H1 (cell line): ENCODE results near the gene ARHGEF10L. TPM values are rescaled to one million over a fixed set of nuclear protein-coding genes. Genes with fewer than 3 reads are reported as not detected.

Experiments used
- CBX8 ChIP-seq: fragments of 300-800, 300-1000 bp; sonication (generic); IDR thresholded peaks from 2 replicates; pipeline ENCODE4 v1.7.1; 2016; ENCODE audit warnings: low read depth, low read length, borderline replicate concordance
- KDM4A ChIP-seq: IDR thresholded peaks from one replicate; pipeline ENCODE4 v1.7.1; 2012; ENCODE audit warnings: low read depth, mild to moderate bottlenecking, moderate library complexity, low read length, inconsistent platforms; ENCODE audit not compliant: severe bottlenecking
- TAF1 ChIP-seq: IDR thresholded peaks from 2 replicates; pipeline ENCODE4 v1.6.1; 2011; ENCODE audit warnings: mild to moderate bottlenecking, low read depth, low read length
- YY1 ChIP-seq: IDR thresholded peaks from 2 replicates; pipeline ENCODE4 v1.6.1; 2011; ENCODE audit warnings: low read depth, mild to moderate bottlenecking, low read length
- polyA plus RNA-seq, 7 experiments: library from polyadenylated mRNA; depleted of rRNA in 3 of 7; stranded (reverse) in 5 of 7; unstranded in 2 of 7; fragments of >200 nt in 5 of 7; fragments of 200-250 nt in 2 of 7; gene quantifications; 1 replicate in 5 of 7; 2 replicates in 1 of 7; 4 replicates in 1 of 7; pipeline versions ENCODE4 v1.2.1 to v1.2.3, GENCODE V29; 2011 to 2013; ENCODE audit warnings: missing spikeins in 2 of 7, mixed read lengths in 2 of 7
- total RNA-seq: library from RNA; stranded (reverse); fragmentation: NEBNext Ultra II Directional; extraction: Animal tissue kit (Norgen Biotek cat#: 25700); gene quantifications from 2 replicates; pipeline ENCODE4 v1.2.1, GENCODE V29; 2021

The ARHGEF10L gene
- total and polyA plus RNA-seq, 2 of the 8 experiments (the other 6 are each of a cell fraction or from before 2014, with no cell fraction given), result 33.6 to 39.6 TPM

DNA sequence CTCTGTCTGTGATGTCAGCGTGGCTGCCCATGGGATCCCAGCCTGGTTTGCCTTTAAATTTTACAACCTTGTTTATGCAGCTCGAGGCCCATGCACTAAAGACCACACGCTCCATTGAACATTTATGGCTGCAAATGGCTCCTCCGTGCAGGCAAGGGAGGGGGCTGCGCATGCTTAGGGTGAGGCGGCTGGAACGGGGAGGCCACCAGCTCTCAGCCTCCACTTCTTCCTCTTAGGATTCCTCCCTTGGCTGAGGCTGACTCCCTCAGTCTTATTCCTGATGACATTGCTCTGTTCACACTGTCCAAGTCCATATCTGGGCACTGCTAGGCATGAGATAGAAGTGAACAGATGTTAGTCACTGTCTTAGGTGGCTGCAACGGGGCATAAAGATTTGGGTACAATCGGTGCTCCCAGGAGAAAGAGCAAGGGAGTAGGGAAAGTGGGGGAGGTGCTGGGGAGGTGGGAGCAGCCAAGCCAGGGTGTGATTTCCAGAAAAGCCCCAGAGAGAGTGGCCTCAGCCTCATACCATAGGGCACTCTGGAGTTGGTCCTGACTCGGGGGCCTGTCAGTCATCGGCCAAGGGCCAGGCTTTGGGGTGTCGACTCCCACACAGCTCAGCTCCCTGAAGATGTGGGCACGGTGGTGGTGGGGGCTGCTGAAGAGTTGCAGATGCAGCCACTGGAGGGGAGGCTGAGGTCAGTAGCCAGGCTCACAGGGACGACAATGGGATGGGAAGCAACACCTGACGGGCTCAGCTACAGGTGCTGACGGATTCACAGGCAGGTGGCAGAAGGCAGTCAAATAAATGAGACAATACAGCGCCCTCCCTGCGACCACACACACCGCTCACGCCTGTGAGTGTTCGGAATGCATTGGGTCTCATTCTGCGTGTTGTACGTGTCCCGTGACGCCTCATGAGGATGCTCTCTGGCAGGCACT is 178.4 kb downstream of the ARHGEF10L start (continued):
- no peak for TF ChIP-seq KDM4A
- TF ChIP-seq CBX8, result no peak
- TF ChIP-seq YY1, result no peak
- TF ChIP-seq TAF1, result no peak
